Stimulated activated CD4-positive, alpha-beta T cell treated with anti-CD3 and anti-CD28 coated beads, Interleukin-1b, Interleukin-23, amount 100 ng/mL, for 4 hours (primary cell): ENCODE data around the gene MAK.
A peak's percentile ranks its signal among the peaks of the same experiment; 100 is the strongest.
"Not testable (repeated sequence)": the region's sequence is repeated elsewhere in the genome, so short reads cannot be mapped to it uniquely, and the experiment has no call there.

Experiments used
- DNase-seq, 2 donors: peaks; one replicate each; pipeline ENCODE4 v3.0.0-alpha.2; 2020; ENCODE audit warnings: low read depth in 2 of 2

MAK gene

GRCh38 chr6:10778230-10778629, 60.1 kb downstream of the MAK start:
- DNase-seq = no peak

- no peak for DNase-seq
Observed at GRCh38 chr6:10771371-10771894, 66.9 kb downstream of the MAK start.

- no peak for DNase-seq
Observed at GRCh38 chr6:10769419-10769818, 68.9 kb downstream of the MAK start.

GRCh38 chr6:10763006-10763405, 75.3 kb downstream of the MAK start:
- no peak for DNase-seq

GRCh38 chr6:10759884-10760329, 78.4 kb downstream of the MAK start:
- DNase-seq = no peak

- no peak for DNase-seq
Observed at GRCh38 chr6:10759312-10759839, 79.0 kb downstream of the MAK start.

GRCh38 chr6:10756085-10756484, 82.3 kb downstream of the MAK start:
- no peak for DNase-seq

GRCh38 chr6:10751757-10752156, 86.6 kb downstream of the MAK start:
- DNase-seq = not testable (repeated sequence)

GRCh38 chr6:10750568-10750967, 87.8 kb downstream of the MAK start:
- DNase-seq = not testable (repeated sequence)

- DNase-seq = no peak
Observed at GRCh38 chr6:10749734-10750133, 88.6 kb downstream of the MAK start.

GRCh38 chr6:10747251-10747972, 90.9 kb downstream of the MAK start, which contains the start of gene TMEM14B:
Gene TMEM14B (plus strand): TSS chr6:10747805. CDS start chr6:10749246, 1,441 bp downstream.
- DNase-seq = peak; percentile 100

GRCh38 chr6:10746915-10747250, 91.5 kb downstream of the MAK start:
- no peak for DNase-seq

GRCh38 chr6:10745116-10745515, 93.2 kb downstream of the MAK start:
- DNase-seq = no peak

GRCh38 chr6:10743515-10743914, 94.8 kb downstream of the MAK start:
- no peak for DNase-seq

GRCh38 chr6:10742251-10742650, 96.1 kb downstream of the MAK start:
- DNase-seq = no peak

- DNase-seq = not testable (repeated sequence)
Observed at GRCh38 chr6:10741643-10742042, 96.7 kb downstream of the MAK start.

- DNase-seq = no peak
Observed at GRCh38 chr6:10740061-10740460, 98.3 kb downstream of the MAK start.

GRCh38 chr6:10736731-10737130, 101.6 kb downstream of the MAK start:
- DNase-seq = no peak

- DNase-seq = no peak
Observed at GRCh38 chr6:10733863-10734262, 104.5 kb downstream of the MAK start.

GRCh38 chr6:10733151-10733715, 105.1 kb downstream of the MAK start:
- no peak for DNase-seq

GRCh38 chr6:10730254-10730653, 108.1 kb downstream of the MAK start:
- DNase-seq = no peak

- DNase-seq = no peak
Observed at GRCh38 chr6:10725716-10726115, 112.6 kb downstream of the MAK start.

GRCh38 chr6:10725044-10725443, 113.3 kb downstream of the MAK start:
- DNase-seq = no peak
